ENCODE data around the gene RPS21. TPM values are rescaled to one million over a fixed set of nuclear protein-coding genes. Genes with fewer than 3 reads are reported as not detected.

RPS21 gene
- total and polyA plus RNA-seq, 2 of the 4 experiments (the other 2 are of a cell fraction), result 2,710 to 4,298 TPM

DNA sequence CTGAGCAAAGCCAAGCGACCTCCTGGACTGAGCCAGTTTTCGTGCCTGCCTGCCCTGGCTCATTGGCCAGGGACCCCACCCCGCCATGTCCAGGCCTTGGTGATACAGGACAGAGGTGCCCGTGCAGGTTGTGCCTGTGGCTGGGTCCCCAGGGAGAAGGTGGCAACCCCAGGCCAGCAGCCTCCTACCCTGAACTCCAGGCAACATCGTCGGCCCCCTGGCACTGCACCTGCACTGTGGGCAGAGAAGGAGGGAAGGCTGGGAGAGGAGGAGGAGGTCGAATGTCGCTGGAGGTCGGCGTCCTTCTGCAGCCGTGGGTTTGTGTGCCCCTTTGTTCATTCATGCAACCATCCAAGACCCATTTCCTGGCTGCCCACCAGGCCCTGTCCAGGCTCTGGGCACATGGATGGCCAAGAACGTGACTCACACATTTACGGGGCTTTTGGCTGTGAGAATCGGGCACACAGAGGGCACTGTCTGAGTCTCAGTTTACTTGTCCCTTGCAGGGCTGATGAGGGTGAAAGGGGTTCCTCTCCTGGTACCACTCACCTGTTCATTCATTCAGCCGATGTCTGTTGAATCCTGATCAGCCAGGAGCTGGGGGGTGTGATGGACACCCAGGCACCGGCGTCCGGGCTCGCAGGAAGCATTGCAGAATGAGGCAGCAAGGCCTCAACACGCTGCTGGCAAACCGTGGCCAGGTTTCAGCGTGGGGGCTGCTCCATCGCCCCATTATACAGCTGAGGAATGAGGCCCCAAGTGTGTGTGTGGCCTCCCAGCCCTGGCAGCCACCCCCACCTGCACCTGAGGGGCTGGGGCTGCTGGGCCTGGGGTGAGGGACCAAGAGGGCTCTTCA lies 42.8 kb downstream of the RPS21 start (continued):
- TF ChIP-seq CHD1 (IDR thresholded peaks at IDR 0.05; ENCODE audit: low read depth, low read length), result no peak

DNA sequence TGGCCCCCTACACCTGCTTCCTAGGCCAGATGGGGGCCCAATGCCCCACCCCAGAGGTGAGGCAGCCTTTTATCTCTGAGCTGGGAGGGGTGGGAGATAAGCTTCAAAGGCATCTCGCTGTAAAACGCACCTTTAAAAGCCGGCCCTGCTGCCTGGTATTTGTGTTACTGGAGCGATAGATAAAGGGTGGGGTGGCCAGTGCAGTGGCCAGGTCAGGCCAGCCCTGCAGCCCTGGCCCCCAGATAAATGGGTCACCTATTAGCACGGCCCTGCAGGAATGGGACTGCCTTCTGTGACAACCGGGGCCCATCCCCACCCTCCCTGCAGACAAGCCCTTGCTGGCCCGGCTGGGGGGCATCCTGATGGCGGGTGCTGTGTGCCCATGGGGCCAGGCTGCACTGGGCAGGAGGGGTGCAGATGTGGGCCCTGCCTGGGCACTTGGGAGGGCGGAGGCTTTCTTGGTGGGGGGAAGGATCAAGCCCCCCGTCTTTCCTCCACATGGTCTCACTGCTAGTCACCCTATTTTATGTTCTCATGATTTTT lies 43.5 kb downstream of the RPS21 start:
- no peak overlapping the region for H4K91ac ChIP-seq (ENCODE audit: insufficient read depth, low read depth, low read length)
- ATAC-seq (ENCODE audit: low read depth) (no peak), DNase-seq (no peak)
- no peaks in the 10 kb centered on the region for H3K79me1 ChIP-seq (ENCODE audit: low read depth in 1 of 2, low read length in 2 of 2)
- ChIA-PET CTCF (no interaction called here), POLR2A (ENCODE audit: unreplicated experiment) (no interaction called here)
- no peak overlapping the region for H3K18ac ChIP-seq (ENCODE audit: low read depth, low read length)
- TF ChIP-seq MAFK (IDR thresholded peaks at IDR 0.05; ENCODE audit: low read depth, low read length) (no peak), BHLHE40 (IDR thresholded peaks at IDR 0.05; ENCODE audit: low read depth, low read length) (no peak), MXI1 (IDR thresholded peaks at IDR 0.05; ENCODE audit: borderline replicate concordance, low read depth, low read length) (no peak), RFX5 (IDR thresholded peaks at IDR 0.05; ENCODE audit: low read depth, low read length) (no peak), FOS (IDR thresholded peaks at IDR 0.05; ENCODE audit: low read depth, low read length) (no peak), POLR2A (IDR thresholded peaks at IDR 0.05; ENCODE audit: low read depth, low read length) (no peak), NFE2L2 (IDR thresholded peaks at IDR 0.05; ENCODE audit: low read depth, low read length) (no peak), CHD1 (IDR thresholded peaks at IDR 0.05; ENCODE audit: low read depth, low read length) (no peak)
- TF ChIP-seq, protein P1, sequence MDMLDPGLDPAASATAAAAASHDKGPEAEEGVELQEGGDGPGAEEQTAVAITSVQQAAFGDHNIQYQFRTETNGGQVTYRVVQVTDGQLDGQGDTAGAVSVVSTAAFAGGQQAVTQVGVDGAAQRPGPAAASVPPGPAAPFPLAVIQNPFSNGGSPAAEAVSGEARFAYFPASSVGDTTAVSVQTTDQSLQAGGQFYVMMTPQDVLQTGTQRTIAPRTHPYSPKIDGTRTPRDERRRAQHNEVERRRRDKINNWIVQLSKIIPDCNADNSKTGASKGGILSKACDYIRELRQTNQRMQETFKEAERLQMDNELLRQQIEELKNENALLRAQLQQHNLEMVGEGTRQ (IDR thresholded peaks at IDR 0.05; ENCODE audit: low read depth, low read length), result no peak
- H3K14ac ChIP-seq (replicated peaks; ENCODE audit: low read depth, low read length), result no peak overlapping the region
- no peaks in the 10 kb centered on the region for H3K36me3 ChIP-seq (ENCODE audit: control insufficient read depth, insufficient read depth, low read length)
- H4K20me1 ChIP-seq (ENCODE audit: insufficient read depth, low read length), result no peaks in the 10 kb centered on the region
- H3K4me3 ChIP-seq (ENCODE audit: insufficient read depth, low read depth, low read length), result no peak overlapping the region
- no peaks in the 10 kb centered on the region for H3K9me3 ChIP-seq (ENCODE audit: control insufficient read depth, insufficient read depth, low read length)
- H2BK15ac ChIP-seq (ENCODE audit: low read depth, low read length), result no peak overlapping the region
- no peak overlapping the region for H2AFZ ChIP-seq (replicated peaks; ENCODE audit: low read length, poor library complexity)
- no peak overlapping the region for H3K4me2 ChIP-seq (ENCODE audit: low read depth, low read length)
- in situ Hi-C loops (cut with MboI; ENCODE audit: low sequenced_read_pairs), result no loop called here
- intact Hi-C loops (cut with micrococcal nuclease), result no loop called here
- 59% methylated on average over 3 of the region's 10 CpGs; no CpG with 5 or more reads in 1 of the 2 experiments for WGBS, 2 experiments (ENCODE audit: extremely low coverage in 2 of 2, insufficient read length in 1 of 2)
- no peak overlapping the region for H3K23ac ChIP-seq (ENCODE audit: low read depth, low read length)
- no peak overlapping the region for H2BK120ac ChIP-seq (ENCODE audit: low read depth, low read length)
- no peak overlapping the region for H4K5ac ChIP-seq (ENCODE audit: low read depth, low read length)
- no peak overlapping the region for H2AK5ac ChIP-seq (ENCODE audit: low read depth, low read length)
- H3K27ac ChIP-seq (ENCODE audit: insufficient read depth, low read length), result no peak overlapping the region
- H3K4ac ChIP-seq (ENCODE audit: low read depth, low read length), result no peak overlapping the region
- no peak overlapping the region for H3K9ac ChIP-seq (ENCODE audit: low read depth, low read length)
- no peak overlapping the region for H2BK5ac ChIP-seq (ENCODE audit: low read depth, low read length, poor library complexity, severe bottlenecking)
- BruUV-seq (replicated peaks), result no TSS peak
- dilution Hi-C loops (cut with HindIII; ENCODE audit: low sequenced_read_pairs, unreplicated experiment), result no loop called here
- no peaks in the 10 kb centered on the region for H3K9me1 ChIP-seq (ENCODE audit: insufficient read depth, low read length)
- no peak overlapping the region for H4K8ac ChIP-seq (ENCODE audit: low read depth in 2 of 2, low read length in 2 of 2)
- no peaks in the 10 kb centered on the region for H3K4me1 ChIP-seq (ENCODE audit: control insufficient read depth, insufficient read depth, low read length)
- H3K56ac ChIP-seq (ENCODE audit: extremely low read depth, insufficient read depth, low read length), result no peak overlapping the region
- H2AK9ac ChIP-seq (replicated peaks; ENCODE audit: low read depth, low read length, poor library complexity), result no peak overlapping the region
- peaks cover 63% of the 10 kb centered on the region for H3K27me3 ChIP-seq (ENCODE audit: control insufficient read depth, insufficient read depth, low read length)
- no peak overlapping the region for H2BK20ac ChIP-seq (ENCODE audit: low read depth, low read length)

Measured in IMR-90 (cell line).